BLaER1 (cell line): Measurements from ENCODE around the gene PLEK2.

Experiments
- H3K27ac ChIP-seq: shearing (Covaris generic); formaldehyde crosslinking; 2 replicates; pipeline ENCODE4 v1.8.1; 2022
- H3K27me3 ChIP-seq: shearing (Covaris generic); formaldehyde crosslinking; 2 replicates; pipeline ENCODE4 v1.8.1; 2022
- H3K36me3 ChIP-seq: shearing (Covaris generic); formaldehyde crosslinking; 2 replicates; pipeline ENCODE4 v1.8.1; 2022
- H3K4me1 ChIP-seq: shearing (Covaris generic); formaldehyde crosslinking; 2 replicates; pipeline ENCODE4 v1.8.1; 2022
- H3K4me2 ChIP-seq: shearing (Covaris generic); formaldehyde crosslinking; 2 replicates; pipeline ENCODE4 v1.8.1; 2022
- H3K4me3 ChIP-seq: shearing (Covaris generic); formaldehyde crosslinking; 2 replicates; pipeline ENCODE4 v1.8.1; 2022
- H3K9ac ChIP-seq: shearing (Covaris generic); formaldehyde crosslinking; 2 replicates; pipeline ENCODE4 v1.8.1; 2022
- H3K9me3 ChIP-seq: shearing (Covaris generic); formaldehyde crosslinking; 2 replicates; pipeline ENCODE4 v1.8.1; 2022
- H4K20me1 ChIP-seq: shearing (Covaris generic); formaldehyde crosslinking; 2 replicates; pipeline ENCODE4 v1.8.1; 2022
- Cebpa-rat ChIP-seq: shearing (Covaris generic); IDR thresholded peaks from 2 replicates; pipeline ENCODE4 v1.8.1; 2022

PLEK2 gene

DNA sequence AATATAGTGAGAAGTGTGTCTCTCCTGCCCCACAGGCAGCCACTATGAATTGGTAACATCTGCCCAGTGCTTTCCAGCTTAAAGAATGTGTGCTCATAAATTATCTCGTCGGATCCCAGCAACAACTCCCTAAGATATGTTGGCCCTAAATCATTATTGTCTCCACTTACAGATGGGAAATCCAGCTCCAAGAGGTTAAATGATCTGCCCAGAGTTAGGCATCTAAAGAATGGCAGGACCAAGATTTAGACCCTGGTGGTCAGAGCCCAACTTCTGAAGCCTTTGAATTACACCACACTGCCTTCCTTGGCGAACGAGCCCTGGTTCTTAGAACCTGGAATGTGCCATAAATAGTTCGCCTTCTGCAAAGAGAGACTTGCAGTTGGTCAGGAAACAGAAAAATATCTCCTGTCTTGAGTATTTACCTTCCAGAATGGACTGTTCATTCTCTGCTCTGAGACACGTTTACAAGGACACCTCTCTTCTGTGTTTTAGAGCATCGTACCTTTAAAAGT is 20.1 kb upstream of the PLEK2 start:
- peaks cover 9% of the 10 kb centered on the region for H3K4me1 ChIP-seq
- H3K9me3 ChIP-seq, result no peaks in the 10 kb centered on the region
- no peak overlapping the region for H3K4me3 ChIP-seq
- H3K36me3 ChIP-seq, result no peaks in the 10 kb centered on the region
- no peak overlapping the region for H3K4me2 ChIP-seq
- no peak overlapping the region for H3K27ac ChIP-seq
- H3K9ac ChIP-seq, result no peak overlapping the region
- H3K27me3 ChIP-seq, result no peaks in the 10 kb centered on the region
- no peaks in the 10 kb centered on the region for H4K20me1 ChIP-seq
- no peak for TF ChIP-seq Cebpa-rat

DNA sequence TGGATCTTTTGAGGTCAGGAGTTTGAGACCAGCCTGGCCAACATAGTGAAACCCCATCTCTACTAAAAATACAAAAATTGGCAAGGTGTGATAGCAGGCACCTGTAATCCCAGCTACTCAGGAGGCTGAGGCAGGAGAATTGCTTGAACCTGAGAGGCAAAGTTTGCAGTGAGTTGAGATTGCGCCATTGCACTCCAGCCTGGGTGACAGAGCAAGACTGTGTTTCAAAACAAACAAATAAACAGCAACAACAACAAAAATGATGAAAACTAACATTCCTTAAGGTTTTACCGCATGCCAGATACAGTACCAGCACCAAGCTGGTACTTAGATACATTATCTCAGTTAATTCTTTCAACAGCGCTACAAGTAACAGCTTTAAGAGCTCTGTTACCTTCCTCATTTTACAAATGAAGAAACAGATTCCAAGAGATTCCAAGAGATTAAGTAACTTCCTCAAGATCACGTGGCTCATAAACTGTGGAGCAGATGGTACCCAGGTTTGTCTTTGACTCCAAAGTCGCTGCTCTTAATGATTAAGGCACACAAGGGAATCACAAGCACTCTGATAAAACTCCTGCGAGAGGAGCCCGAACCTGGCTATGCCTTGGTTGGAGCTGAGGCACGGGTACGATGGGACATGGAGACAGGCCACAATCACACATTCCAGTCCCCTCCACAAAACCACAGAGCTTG is 17.7 kb upstream of the PLEK2 start:
- Histone ChIP-seq H3K9me3 (no peaks in the 10 kb centered on the region), H3K4me2 (no peak overlapping the region), H4K20me1 (no peaks in the 10 kb centered on the region), H3K27me3 (no peaks in the 10 kb centered on the region), H3K36me3 (no peaks in the 10 kb centered on the region), H3K4me3 (no peak overlapping the region), H3K9ac (no peak overlapping the region), H3K27ac (no peak overlapping the region), H3K4me1 (peaks cover 9% of the 10 kb centered on the region)
- no peak for TF ChIP-seq Cebpa-rat

DNA sequence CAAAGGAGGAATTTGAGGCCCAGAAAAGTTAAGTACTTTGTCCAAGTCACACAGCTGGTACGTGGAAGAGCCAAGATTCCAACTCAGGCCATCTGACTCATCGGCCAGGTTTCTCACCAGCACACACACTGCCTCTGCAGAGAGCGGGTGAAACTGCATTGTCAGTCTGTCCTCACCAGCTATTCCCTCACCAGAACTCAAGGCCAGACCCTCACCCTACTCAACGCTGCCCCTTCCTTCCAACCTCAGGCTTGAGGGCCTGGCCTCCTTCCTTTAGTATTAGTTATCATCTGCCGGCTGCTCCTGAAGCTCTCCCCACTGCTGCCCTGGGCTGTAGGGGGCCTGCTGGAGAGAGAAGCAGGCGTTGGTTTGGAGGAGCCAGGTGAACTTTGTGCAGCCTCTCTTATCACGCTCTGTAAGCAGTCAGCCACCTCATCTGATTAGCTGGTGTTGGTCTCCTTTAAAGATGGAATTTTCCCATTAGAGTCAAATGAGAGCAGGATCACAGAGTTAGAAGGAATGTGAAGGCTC is 16.6 kb upstream of the PLEK2 start:
- TF ChIP-seq Cebpa-rat, result no peak
- no peak overlapping the region for H3K4me3 ChIP-seq

DNA sequence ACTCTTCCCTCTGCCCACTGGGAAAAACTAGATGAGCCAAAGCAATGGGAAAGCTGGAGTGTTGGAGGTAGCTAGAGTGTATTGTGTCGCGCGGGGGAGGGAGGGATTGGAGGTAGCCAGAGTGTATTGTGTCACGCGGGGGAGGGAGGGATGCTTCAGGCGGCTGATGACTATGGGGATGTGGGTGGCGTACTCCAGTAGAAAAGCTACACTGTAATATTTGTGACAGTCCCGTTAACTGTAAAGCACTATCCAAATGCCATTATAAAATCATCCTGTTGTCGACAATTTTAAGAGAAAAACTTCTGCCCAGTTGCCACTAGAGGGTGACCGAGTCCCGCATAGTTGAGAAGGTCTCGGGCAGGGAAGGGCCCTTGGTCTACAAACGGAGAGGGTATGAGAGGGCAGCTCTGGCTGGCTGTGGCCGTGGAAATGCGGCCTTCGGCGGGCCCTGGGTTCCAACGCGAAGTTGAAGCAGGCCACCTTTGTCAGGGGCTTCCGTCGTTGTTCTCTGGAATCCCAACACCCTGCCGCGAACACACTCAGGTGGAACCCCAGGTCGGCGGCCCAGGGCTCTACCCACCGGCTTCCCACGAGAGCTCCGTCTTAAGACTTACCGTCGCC is 15.1 kb upstream of the PLEK2 start:
- Histone ChIP-seq H3K9me3 (no peaks in the 10 kb centered on the region), H3K4me1 (peaks cover 14% of the 10 kb centered on the region), H3K4me2 (peak overlapping the region; percentile 41), H3K4me3 (no peak overlapping the region), H3K27me3 (no peaks in the 10 kb centered on the region), H3K36me3 (no peaks in the 10 kb centered on the region), H3K9ac (no peak overlapping the region), H4K20me1 (no peaks in the 10 kb centered on the region), H3K27ac (no peak overlapping the region)
- TF ChIP-seq Cebpa-rat, result no peak

More for the DNA sequence above, 16.6 kb upstream of the PLEK2 start:
- H4K20me1 ChIP-seq, result no peaks in the 10 kb centered on the region
- no peak overlapping the region for H3K9ac ChIP-seq
- H3K27me3 ChIP-seq, result no peaks in the 10 kb centered on the region
- H3K36me3 ChIP-seq, result no peaks in the 10 kb centered on the region
- H3K27ac ChIP-seq, result no peak overlapping the region
- no peaks in the 10 kb centered on the region for H3K9me3 ChIP-seq
- peaks cover 11% of the 10 kb centered on the region for H3K4me1 ChIP-seq
- H3K4me2 ChIP-seq, result no peak overlapping the region

DNA sequence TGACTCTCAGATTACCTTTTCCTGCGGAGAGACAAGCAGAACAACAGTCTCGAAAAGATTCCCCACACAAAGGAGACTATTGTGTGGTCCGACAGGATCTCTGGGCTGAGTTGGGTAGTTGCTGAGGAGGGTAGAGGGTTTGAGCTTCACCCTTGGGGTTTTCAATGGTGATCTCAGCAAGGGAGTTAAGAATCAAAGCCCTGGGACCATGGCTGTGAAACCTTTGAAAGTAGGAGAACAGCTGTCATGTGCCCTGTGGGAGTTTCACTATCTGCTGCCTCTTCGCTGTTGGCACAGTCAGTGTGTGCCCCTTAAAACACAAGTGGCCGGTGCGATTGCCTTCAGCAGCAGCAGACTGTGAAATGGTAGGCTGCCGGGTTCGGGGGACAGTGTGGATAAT is 14.2 kb upstream of the PLEK2 start:
- no peaks in the 10 kb centered on the region for H3K27me3 ChIP-seq
- H3K4me3 ChIP-seq, result no peak overlapping the region
- peaks cover 14% of the 10 kb centered on the region for H3K4me1 ChIP-seq
- no peaks in the 10 kb centered on the region for H3K9me3 ChIP-seq
- no peak overlapping the region for H3K4me2 ChIP-seq
- no peak overlapping the region for H3K27ac ChIP-seq
- no peaks in the 10 kb centered on the region for H4K20me1 ChIP-seq
- no peak for TF ChIP-seq Cebpa-rat
- no peaks in the 10 kb centered on the region for H3K36me3 ChIP-seq
- no peak overlapping the region for H3K9ac ChIP-seq

DNA sequence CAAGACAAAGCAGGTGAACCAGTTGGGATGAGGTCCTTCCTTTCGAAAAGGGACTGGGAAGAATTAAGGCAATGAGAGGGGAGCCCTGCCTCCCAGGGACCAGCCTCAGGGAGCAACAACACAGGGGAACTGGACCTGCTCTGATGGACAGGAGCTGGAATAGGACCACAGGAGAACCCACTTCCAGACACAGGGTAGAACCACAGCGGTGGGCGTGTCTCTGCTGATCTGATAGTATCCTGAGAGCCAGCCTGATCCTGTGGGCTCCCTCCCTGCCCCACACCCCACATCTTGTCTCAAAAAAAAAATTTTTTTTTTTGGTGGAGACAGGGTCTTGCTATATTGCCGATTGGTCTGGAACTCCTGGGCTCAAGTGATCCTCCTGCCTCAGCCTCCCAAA is 13.6 kb upstream of the PLEK2 start:
- Histone ChIP-seq H3K9ac (no peak overlapping the region), H3K27ac (no peak overlapping the region), H3K9me3 (no peaks in the 10 kb centered on the region), H4K20me1 (no peaks in the 10 kb centered on the region), H3K27me3 (no peaks in the 10 kb centered on the region), H3K36me3 (no peaks in the 10 kb centered on the region), H3K4me2 (no peak overlapping the region), H3K4me3 (no peak overlapping the region), H3K4me1 (peaks cover 10% of the 10 kb centered on the region)
- no peak for TF ChIP-seq Cebpa-rat

DNA sequence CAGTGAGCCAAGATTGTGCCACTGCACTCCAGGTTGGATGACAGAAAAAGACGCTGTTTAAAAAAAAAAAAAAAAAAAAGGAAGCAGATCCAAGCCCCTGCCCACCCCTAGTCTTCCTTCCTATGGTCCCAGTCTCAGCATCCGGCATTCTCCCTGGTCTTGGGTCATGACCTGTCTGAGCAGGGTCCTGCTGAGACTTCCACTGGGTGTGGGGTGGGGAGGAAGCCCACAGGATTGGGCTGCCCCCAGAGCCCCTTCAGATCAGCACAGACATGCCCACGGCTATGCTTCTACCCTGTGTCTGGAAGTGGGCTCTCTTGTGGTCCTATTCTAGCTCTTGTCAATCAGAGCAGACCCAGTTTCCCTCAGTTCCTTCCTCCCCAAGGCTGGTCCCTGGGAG is 12.6 kb upstream of the PLEK2 start:
- Histone ChIP-seq H3K4me1 (peaks cover 5% of the 10 kb centered on the region; the same call in 1 of the 2 replicates), H4K20me1 (no peaks in the 10 kb centered on the region), H3K9me3 (no peaks in the 10 kb centered on the region), H3K4me3 (no peak overlapping the region), H3K36me3 (no peaks in the 10 kb centered on the region), H3K4me2 (no peak overlapping the region), H3K27ac (no peak overlapping the region), H3K27me3 (no peaks in the 10 kb centered on the region), H3K9ac (no peak overlapping the region)
- TF ChIP-seq Cebpa-rat, result no peak

DNA sequence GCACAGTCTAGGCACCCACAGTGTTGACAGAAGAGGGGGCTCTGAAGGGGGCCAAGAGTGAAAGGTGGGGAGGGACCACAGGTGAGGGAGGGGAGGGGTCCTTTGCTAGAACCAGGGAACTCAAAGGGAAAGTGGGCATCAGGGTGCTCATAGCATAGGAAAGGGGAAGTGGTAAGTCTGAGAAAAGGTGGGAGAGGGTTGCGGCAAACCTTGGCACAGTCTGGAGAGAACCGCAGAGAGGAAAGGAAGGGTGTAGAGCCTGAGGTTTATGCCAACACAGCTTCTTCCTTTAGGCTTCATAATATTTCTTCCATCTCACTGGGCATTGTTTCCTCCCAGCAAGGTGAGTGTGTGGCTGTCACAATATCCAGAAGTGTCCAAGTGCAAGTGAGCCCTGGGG is 11.5 kb upstream of the PLEK2 start:
- peaks cover 5% of the 10 kb centered on the region; the same call in 1 of the 2 replicates for H3K4me1 ChIP-seq
- no peaks in the 10 kb centered on the region for H3K27me3 ChIP-seq
- no peak for TF ChIP-seq Cebpa-rat
- no peak overlapping the region for H3K9ac ChIP-seq
- no peaks in the 10 kb centered on the region for H4K20me1 ChIP-seq
- no peak overlapping the region for H3K4me2 ChIP-seq
- no peak overlapping the region for H3K27ac ChIP-seq
- H3K4me3 ChIP-seq, result no peak overlapping the region
- H3K9me3 ChIP-seq, result no peaks in the 10 kb centered on the region
- no peaks in the 10 kb centered on the region for H3K36me3 ChIP-seq

DNA sequence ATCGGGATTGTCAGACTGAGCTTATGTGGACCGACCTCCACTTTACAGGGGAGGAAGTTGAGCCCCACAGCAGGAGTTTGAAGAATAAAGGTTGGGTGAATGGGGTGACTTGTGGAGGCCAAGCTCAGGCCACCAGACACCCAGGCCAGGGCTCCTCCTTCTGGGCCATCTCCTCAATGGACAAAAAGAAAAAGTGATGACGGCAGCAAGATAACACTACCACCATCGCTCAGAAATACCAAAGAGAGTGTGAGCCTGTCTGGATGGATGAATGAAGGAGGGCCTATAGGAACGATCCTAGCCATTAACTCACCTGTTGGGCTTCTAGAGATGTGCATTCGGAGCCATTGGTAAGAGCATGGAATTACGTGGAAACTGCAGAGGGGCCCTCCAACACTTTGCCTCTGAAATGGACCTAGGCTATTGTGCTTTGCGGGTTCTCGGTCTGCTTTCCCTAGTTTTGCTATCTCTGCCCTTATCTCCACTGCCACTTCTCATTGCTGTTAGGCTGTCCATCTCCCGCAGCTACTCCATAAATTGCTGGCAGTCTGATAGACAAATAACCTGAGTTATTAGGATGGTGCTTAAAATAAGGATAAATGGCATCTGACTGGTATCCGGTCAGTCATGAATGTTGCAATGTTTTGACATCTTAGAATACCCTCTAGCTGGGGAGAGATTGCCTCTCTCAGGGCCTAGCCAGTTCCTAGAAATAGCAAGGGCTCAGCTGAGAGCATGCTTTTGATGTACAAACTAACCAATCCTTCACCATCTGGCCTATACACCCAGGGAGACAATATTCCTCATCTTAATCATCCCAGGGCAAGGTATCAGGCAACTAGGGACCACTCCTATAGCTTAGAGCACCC is 9.6 kb upstream of the PLEK2 start:
- H3K9ac ChIP-seq, result no peak overlapping the region
- no peaks in the 10 kb centered on the region for H3K9me3 ChIP-seq
- H3K27me3 ChIP-seq, result no peaks in the 10 kb centered on the region
- H3K4me1 ChIP-seq, result peaks cover 5% of the 10 kb centered on the region; the same call in 1 of the 2 replicates
- H3K4me3 ChIP-seq, result no peak overlapping the region
- no peaks in the 10 kb centered on the region for H4K20me1 ChIP-seq
- no peak overlapping the region for H3K4me2 ChIP-seq
- TF ChIP-seq Cebpa-rat, result no peak
- H3K36me3 ChIP-seq, result no peaks in the 10 kb centered on the region
- no peak overlapping the region for H3K27ac ChIP-seq
